GM18498 (cell line): ENCODE data around the gene INSL6.
"Not testable (repeated sequence)": the region's sequence is repeated elsewhere in the genome, so short reads cannot be mapped to it uniquely, and the experiment has no call there.

Experiments
- ATAC-seq: cut with Tn5 transposase; IDR thresholded peaks from one replicate; pipeline ENCODE4 v1.9.1; 2021; ENCODE audit warnings: mild to moderate bottlenecking, moderate library complexity; ENCODE audit not compliant: unreplicated experiment

Gene INSL6

GRCh38 chr9:5185220-5185840 lies at the start of gene INSL6:
TSS of gene INSL6 (minus strand) at chr9:5185639. CDS start at chr9:5185602, 37 bp downstream.
- ATAC-seq = no peak

- no peak for ATAC-seq
Observed at GRCh38 chr9:5231212-5231611, 45.8 kb upstream of the INSL6 start, which contains the start of gene INSL4. TSS of gene INSL4 (plus strand) at chr9:5231419. CDS start at chr9:5231524, 105 bp downstream.

GRCh38 chr9:5230554-5230953 lies 45.1 kb upstream of the INSL6 start:
- ATAC-seq = no peak

GRCh38 chr9:5205071-5205470 lies 19.6 kb upstream of the INSL6 start:
- ATAC-seq = no peak

GRCh38 chr9:5195463-5195862 lies 10.0 kb upstream of the INSL6 start:
- no peak for ATAC-seq

- no peak for ATAC-seq
Observed at GRCh38 chr9:5193345-5193744, 7.9 kb upstream of the INSL6 start.

GRCh38 chr9:5191985-5192384 lies 6.5 kb upstream of the INSL6 start:
- ATAC-seq = no peak

GRCh38 chr9:5188060-5188984 lies 2.9 kb upstream of the INSL6 start:
- no peak for ATAC-seq

- no peak for ATAC-seq
Observed at GRCh38 chr9:5186416-5187169, 1.2 kb upstream of the INSL6 start.

GRCh38 chr9:5184776-5185175 lies 663 bp downstream of the INSL6 start:
- no peak for ATAC-seq

GRCh38 chr9:5180631-5181030 lies 4.8 kb downstream of the INSL6 start:
- ATAC-seq = not testable (repeated sequence)

- ATAC-seq = no peak
Observed at GRCh38 chr9:5178126-5178805, 7.2 kb downstream of the INSL6 start.

- no peak for ATAC-seq
Observed at GRCh38 chr9:5146241-5146640, 39.2 kb downstream of the INSL6 start.

- ATAC-seq = no peak
Observed at GRCh38 chr9:5144217-5144616, 41.2 kb downstream of the INSL6 start.

- no peak for ATAC-seq
Observed at GRCh38 chr9:5140151-5140550, 45.3 kb downstream of the INSL6 start.

- no peak for ATAC-seq
Observed at GRCh38 chr9:5122516-5122915, 62.9 kb downstream of the INSL6 start.

GRCh38 chr9:5122116-5122515 lies 63.3 kb downstream of the INSL6 start:
- ATAC-seq = no peak

- ATAC-seq = no peak
Observed at GRCh38 chr9:5113994-5114748, 71.3 kb downstream of the INSL6 start.
